Panc1 (cell line): ENCODE data around the gene MYL12A. TPM values are rescaled to one million over a fixed set of nuclear protein-coding genes. Genes with fewer than 3 reads are reported as not detected.

Experiments
- ATAC-seq: fragments of 200-7000 bp; cut with Tn5 transposase; 2 replicates; pipeline ENCODE4 v1.9.1; 2020; ENCODE audit warnings: mild to moderate bottlenecking, moderate library complexity
- BruUV-seq: library from RNA; stranded (reverse); fragments of 400-500 nt; replicated peaks from 2 replicates; lab custom pipeline; 2021; lab: Mats Ljungman, UMichigan
- CTCF ChIA-PET: fragments of 300-600 bp; sonication (Branson Sonifier 250); formaldehyde crosslinking; loops from one replicate; lab custom pipeline; 2022; ENCODE audit warnings: antibody characterized with exemption; lab: Charles Lee
- POLR2A ChIA-PET: fragments of 300-600 bp; sonication (Branson Sonifier 250); formaldehyde crosslinking; loops from one replicate; lab custom pipeline; 2022; ENCODE audit warnings: antibody characterized with exemption; lab: Charles Lee
- DNase-seq: peaks from one replicate; pipeline ENCODE4 v3.0.0-alpha.2; 2010; ENCODE audit warnings: low read depth, low spot score
- H3K27ac ChIP-seq: 2 replicates; pipeline ENCODE4 v1.5.1; 2011; ENCODE audit warnings: mild to moderate bottlenecking, low read length, inconsistent platforms
- H3K27me3 ChIP-seq: fragments of 200-500 bp; sonication (Bioruptor generic); 2 replicates; pipeline ENCODE4 v1.6.0; 2014; ENCODE audit warnings: low read length, inconsistent platforms; ENCODE audit not compliant: control insufficient read depth, insufficient read depth
- H3K36me3 ChIP-seq: fragments of 200-500 bp; sonication (Bioruptor generic); 2 replicates; pipeline ENCODE4 v1.5.1; 2014; ENCODE audit warnings: inconsistent platforms, mild to moderate bottlenecking, low read length, moderate library complexity; ENCODE audit not compliant: control insufficient read depth, insufficient read depth
- H3K4me1 ChIP-seq: 2 replicates; pipeline ENCODE4 v1.5.1; 2011; ENCODE audit warnings: inconsistent platforms, mild to moderate bottlenecking, low read length, moderate library complexity; ENCODE audit not compliant: control insufficient read depth, insufficient read depth
- H3K4me3 ChIP-seq, 2 experiments: 2 replicates each; pipeline ENCODE4 v1.5.1; 2011 to 2012; ENCODE audit warnings: low read depth in 2 of 2, low read length in 2 of 2, mild to moderate bottlenecking in 2 of 2, inconsistent platforms in 1 of 2, moderate library complexity in 1 of 2
- H3K9me3 ChIP-seq: fragments of 200-500 bp; sonication (Bioruptor generic); 2 replicates; pipeline ENCODE4 v1.5.1; 2014; ENCODE audit warnings: low read depth, mild to moderate bottlenecking, inconsistent platforms, low read length, moderate library complexity; ENCODE audit not compliant: control insufficient read depth, insufficient read depth
- CTCF ChIP-seq: fragments of 450-650 bp; IDR thresholded peaks from 2 replicates; pipeline ENCODE4 v1.5.1; 2017; ENCODE audit warnings: mild to moderate bottlenecking
- POLR2AphosphoS5 ChIP-seq: IDR thresholded peaks from 2 replicates; pipeline ENCODE4 v1.6.1; 2012; ENCODE audit warnings: mild to moderate bottlenecking, low read depth, low read length, moderate library complexity
- REST ChIP-seq, 2 experiments: IDR thresholded peaks; 2 replicates each; pipeline ENCODE4 v1.6.1; 2011 to 2012; ENCODE audit warnings: low read depth in 2 of 2, control low read depth in 1 of 2, low read length in 1 of 2, mild to moderate bottlenecking in 1 of 2, moderate library complexity in 1 of 2; ENCODE audit not compliant: insufficient read depth in 1 of 2
- SIN3A ChIP-seq: IDR thresholded peaks from 2 replicates; pipeline ENCODE4 v1.6.1; 2012; ENCODE audit warnings: low read depth, mild to moderate bottlenecking, low read length, moderate library complexity, borderline replicate concordance; ENCODE audit not compliant: insufficient read depth
- TCF7L2 ChIP-seq: IDR thresholded peaks from 2 replicates; pipeline ENCODE4 v1.6.1; 2011; ENCODE audit warnings: mild to moderate bottlenecking, low read depth, low read length, inconsistent platforms
- in situ Hi-C: cut with HindIII; loops from 2 replicates; pipeline ENCODE4 v1.10.0; 2016; ENCODE audit warnings: low sequenced_read_pairs, low pct_unique_long_range_greater_than_20kb
- intact Hi-C: fragments of 100-400 bp; cut with micrococcal nuclease; formaldehyde crosslinking; loops from one replicate; pipeline ENCODE4 v1.10.0; 2022; ENCODE audit not compliant: unreplicated experiment
- total RNA-seq: library from RNA; stranded (reverse); gene quantifications from one replicate; pipeline ENCODE4 v1.2.1, GENCODE V29; 2021; ENCODE audit not compliant: unreplicated experiment

MYL12A gene
- total RNA-seq, 1 experiment from 2014 or later: 489 TPM

- BruUV-seq: TSS peak; percentile 81
- no peak for DNase-seq
- Histone ChIP-seq H3K4me1 (peaks cover 60% of the 10 kb centered on the region), H3K9me3 (no peaks in the 10 kb centered on the region), H3K27me3 (no peaks in the 10 kb centered on the region), H3K27ac (peak overlapping the region; percentile 100), H3K36me3 (peaks cover 9% of the 10 kb centered on the region; the same call in 1 of the 2 replicates), H3K4me3 (peak overlapping the region; percentile 90 to 97)
- ATAC-seq: no peak
- in situ Hi-C loops: no loop called here
- TF ChIP-seq SIN3A: no peak
- TF ChIP-seq TCF7L2: no peak
- no peak for TF ChIP-seq CTCF
- no peak; the same call in 1 of the 2 replicates for TF ChIP-seq POLR2AphosphoS5
- no peak for TF ChIP-seq REST (IDR thresholded peaks at IDR 0.05; ENCODE audit: insufficient read depth in 1 of 2, low read depth in 2 of 2, low read length in 1 of 2)
- ChIA-PET POLR2A (interaction anchor here (0.6 kb wide), 1 partner anchor 40 kb away, joined by 3 read pairs; no protein-coding TSS in a partner anchor), CTCF (no interaction called here)
- intact Hi-C loops: loop anchor here (5.0 kb wide), 1 partner anchor 329 kb away; no protein-coding TSS in a partner anchor
These were observed 15.6 kb downstream of the MYL12A start for GRCh38 chr18:3263132-3263700.

- in situ Hi-C loops: no loop called here
- Histone ChIP-seq H3K4me3 (peak overlapping the region; percentile 90 to 97), H3K4me1 (peaks cover 64% of the 10 kb centered on the region), H3K27ac (peak overlapping the region; percentile 100), H3K36me3 (peaks cover 9% of the 10 kb centered on the region; the same call in 1 of the 2 replicates), H3K9me3 (no peaks in the 10 kb centered on the region), H3K27me3 (no peaks in the 10 kb centered on the region)
- no TSS peak for BruUV-seq
- DNase-seq: no peak
- POLR2A ChIA-PET: interaction anchor here (0.5 kb wide), 1 partner anchor 16 kb away, joined by 3 read pairs; no protein-coding TSS in a partner anchor
- TF ChIP-seq TCF7L2: no peak
- TF ChIP-seq CTCF: no peak
- no peak for TF ChIP-seq POLR2AphosphoS5
- no peak for TF ChIP-seq REST (IDR thresholded peaks at IDR 0.05; ENCODE audit: insufficient read depth in 1 of 2, low read depth in 2 of 2, low read length in 1 of 2)
- no peak for TF ChIP-seq SIN3A
- CTCF ChIA-PET: no interaction called here
- ATAC-seq: no peak
- intact Hi-C loops: loop anchor here (5.0 kb wide), 1 partner anchor 328 kb away; no protein-coding TSS in a partner anchor
These were observed 16.8 kb downstream of the MYL12A start for GRCh38 chr18:3264362-3264761.
